Measurements from ENCODE around the gene MRPL49.

The MRPL49 gene

DNA sequence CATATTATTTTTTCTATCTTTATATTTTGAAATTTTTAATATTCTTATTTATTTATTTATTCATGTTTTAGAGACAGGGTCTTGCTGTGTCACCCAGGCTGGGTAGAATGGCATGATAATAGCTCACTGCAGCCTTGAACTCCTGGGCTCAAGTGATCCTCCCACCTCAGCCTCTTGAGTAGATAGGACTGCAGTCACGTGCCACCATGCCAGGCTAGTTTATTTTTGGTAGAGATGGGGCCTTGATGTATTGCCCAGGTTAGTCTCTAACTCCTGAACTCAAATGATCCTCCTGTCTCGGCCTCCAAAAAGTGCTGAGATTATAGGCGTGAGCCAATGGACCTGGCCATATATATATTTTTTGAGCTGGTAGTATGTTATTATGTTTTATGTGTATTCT is 45.5 kb downstream of the MRPL49 start:
- H3K14ac ChIP-seq (ENCODE audit: low read length): no peak overlapping the region
- H3K4me1 ChIP-seq (ENCODE audit: control insufficient read depth in 2 of 2, insufficient read depth in 1 of 2, low read depth in 1 of 2, low read length in 2 of 2): no peaks in the 10 kb centered on the region
- H3K27me3 ChIP-seq (ENCODE audit: control insufficient read depth in 3 of 3, insufficient read depth in 3 of 3, low read depth in 1 of 3, low read length in 3 of 3): no peaks in the 10 kb centered on the region
- no peak overlapping the region for H3K27ac ChIP-seq (replicated peaks; ENCODE audit: low read length)
- H3K9ac ChIP-seq (ENCODE audit: low read depth, low read length, poor library complexity): no peak overlapping the region
- no peak overlapping the region for H2AK5ac ChIP-seq (ENCODE audit: low read depth, low read length)
- H3K36me3 ChIP-seq (replicated peaks in 1 of 2; ENCODE audit: control insufficient read depth in 2 of 2, insufficient read depth in 2 of 2, low read length in 2 of 2): no peaks in the 10 kb centered on the region
- H2AFZ ChIP-seq (ENCODE audit: low read length): no peak overlapping the region
- H2BK15ac ChIP-seq (ENCODE audit: low read length): no peak overlapping the region
- no peak overlapping the region for H3K4ac ChIP-seq (ENCODE audit: low read length)
- no peak overlapping the region for H2BK5ac ChIP-seq (ENCODE audit: low read length)
- H4K91ac ChIP-seq (ENCODE audit: low read depth, low read length, poor library complexity): no peak overlapping the region
- no peak for DNase-seq (ENCODE audit: low spot score)
- H3K79me1 ChIP-seq (ENCODE audit: low read depth, low read length): no peaks in the 10 kb centered on the region
- H2BK12ac ChIP-seq (ENCODE audit: low read length): no peak overlapping the region
- H2BK120ac ChIP-seq (ENCODE audit: low read depth, low read length): no peak overlapping the region
- H3K23ac ChIP-seq (ENCODE audit: low read depth, low read length, poor library complexity): no peak overlapping the region
- WGBS, 2 donors (ENCODE audit: extremely low coverage in 2 of 2, insufficient read length in 2 of 2, insufficient replicate concordance in 1 of 2): no CpG with 5 or more reads among the region's 3 CpGs
- H4K8ac ChIP-seq (ENCODE audit: low read depth, low read length): no peak overlapping the region
- no peak overlapping the region for H3K4me2 ChIP-seq (ENCODE audit: insufficient read depth, low read length, poor library complexity, severe bottlenecking)
- H3K18ac ChIP-seq (ENCODE audit: low read length): no peak overlapping the region
- no peaks in the 10 kb centered on the region for H3K9me3 ChIP-seq (replicated peaks in 1 of 2; ENCODE audit: control insufficient read depth in 2 of 2, insufficient read depth in 1 of 2, low read depth in 1 of 2, low read length in 2 of 2)
- H3K4me3 ChIP-seq (ENCODE audit: low read length in 2 of 2): no peak overlapping the region

DNA sequence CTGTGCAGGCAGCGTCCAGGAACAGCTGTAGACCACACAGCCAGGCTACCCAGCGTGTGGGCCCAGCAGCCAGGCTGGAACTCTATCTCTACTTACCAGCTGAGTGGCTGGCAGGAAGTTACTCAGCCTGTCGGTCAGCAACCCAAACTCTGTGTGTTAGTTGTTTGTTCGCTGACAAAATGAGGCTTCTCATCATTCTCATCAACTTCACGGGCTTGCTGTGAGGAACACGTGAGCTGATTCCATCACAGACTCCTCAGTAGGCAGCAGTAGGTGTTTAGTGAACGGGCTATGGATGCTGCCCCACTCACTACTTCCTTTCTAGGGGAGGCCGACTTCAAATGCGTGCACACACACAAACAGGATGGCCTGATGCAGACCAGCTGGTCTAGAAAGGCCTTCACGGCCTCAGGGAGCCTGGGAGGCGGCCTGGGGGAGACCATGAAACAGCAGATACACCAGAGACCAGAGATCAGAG is 47.1 kb downstream of the MRPL49 start:
- no peak overlapping the region for H3K4ac ChIP-seq (ENCODE audit: low read length)
- H2AK5ac ChIP-seq (ENCODE audit: low read depth, low read length): no peak overlapping the region
- no peak overlapping the region for H4K8ac ChIP-seq (ENCODE audit: low read depth, low read length)
- H3K9ac ChIP-seq (ENCODE audit: low read depth, low read length, poor library complexity): no peak overlapping the region
- H4K91ac ChIP-seq (ENCODE audit: low read depth, low read length, poor library complexity): no peak overlapping the region
- DNase-seq (ENCODE audit: low spot score): no peak
- H3K4me2 ChIP-seq (ENCODE audit: insufficient read depth, low read length, poor library complexity, severe bottlenecking): no peak overlapping the region
- no CpG with 5 or more reads among the region's 11 CpGs for whole genome bisulfite sequencing, 2 donors (ENCODE audit: extremely low coverage in 2 of 2, insufficient read length in 2 of 2, insufficient replicate concordance in 1 of 2)
- H3K4me1 ChIP-seq (ENCODE audit: control insufficient read depth in 2 of 2, insufficient read depth in 1 of 2, low read depth in 1 of 2, low read length in 2 of 2): no peaks in the 10 kb centered on the region
- no peaks in the 10 kb centered on the region for H3K36me3 ChIP-seq (replicated peaks in 1 of 2; ENCODE audit: control insufficient read depth in 2 of 2, insufficient read depth in 2 of 2, low read length in 2 of 2)
- no peaks in the 10 kb centered on the region for H3K9me3 ChIP-seq (replicated peaks in 1 of 2; ENCODE audit: control insufficient read depth in 2 of 2, insufficient read depth in 1 of 2, low read depth in 1 of 2, low read length in 2 of 2)
- H2BK12ac ChIP-seq (ENCODE audit: low read length): no peak overlapping the region
- H3K79me1 ChIP-seq (ENCODE audit: low read depth, low read length): no peaks in the 10 kb centered on the region
- no peak overlapping the region for H3K18ac ChIP-seq (ENCODE audit: low read length)
- peak overlapping the region in 1 of 2 donors; percentile 35 for H3K4me3 ChIP-seq (ENCODE audit: low read length in 2 of 2)
- no peak overlapping the region for H3K27ac ChIP-seq (replicated peaks; ENCODE audit: low read length)
- H2BK120ac ChIP-seq (ENCODE audit: low read depth, low read length): no peak overlapping the region
- H3K14ac ChIP-seq (ENCODE audit: low read length): no peak overlapping the region
- H2BK15ac ChIP-seq (ENCODE audit: low read length): no peak overlapping the region
- no peak overlapping the region for H2BK5ac ChIP-seq (ENCODE audit: low read length)
- peak overlapping the region; percentile 82 for H2AFZ ChIP-seq (ENCODE audit: low read length)
- H3K23ac ChIP-seq (ENCODE audit: low read depth, low read length, poor library complexity): no peak overlapping the region
- H3K27me3 ChIP-seq (ENCODE audit: control insufficient read depth in 3 of 3, insufficient read depth in 3 of 3, low read depth in 1 of 3, low read length in 3 of 3): no peaks in the 10 kb centered on the region

GRCh38 chr11:65170058-65170534 is 48.0 kb downstream of the MRPL49 start, which contains the start of gene SPDYC:
Gene SPDYC, plus strand, starts transcription at chr11:65170233. Its CDS starts 1,125 bp downstream, at chr11:65171358.
- Histone ChIP-seq H3K36me3 (replicated peaks in 1 of 2; ENCODE audit: control insufficient read depth in 2 of 2, insufficient read depth in 2 of 2, low read length in 2 of 2) (no peaks in the 10 kb centered on the region), H4K8ac (ENCODE audit: low read depth, low read length) (no peak within 1 kb of the TSS), H3K14ac (ENCODE audit: low read length) (no peak within 1 kb of the TSS), H2BK12ac (ENCODE audit: low read length) (no peak within 1 kb of the TSS), H3K9me3 (replicated peaks in 1 of 2; ENCODE audit: control insufficient read depth in 2 of 2, insufficient read depth in 1 of 2, low read depth in 1 of 2, low read length in 2 of 2) (no peaks in the 10 kb centered on the region), H3K4me2 (ENCODE audit: insufficient read depth, low read length, poor library complexity, severe bottlenecking) (no peak within 1 kb of the TSS), H3K4ac (ENCODE audit: low read length) (no peak within 1 kb of the TSS), H2BK5ac (ENCODE audit: low read length) (no peak within 1 kb of the TSS), H3K18ac (ENCODE audit: low read length) (peak within 1 kb of the TSS; percentile 67), H3K4me1 (ENCODE audit: control insufficient read depth in 2 of 2, insufficient read depth in 1 of 2, low read depth in 1 of 2, low read length in 2 of 2) (no peaks in the 10 kb centered on the region), H3K9ac (ENCODE audit: low read depth, low read length, poor library complexity) (no peak within 1 kb of the TSS), H2BK15ac (ENCODE audit: low read length) (no peak within 1 kb of the TSS), H3K27ac (replicated peaks; ENCODE audit: low read length) (no peak within 1 kb of the TSS), H2AK5ac (ENCODE audit: low read depth, low read length) (no peak within 1 kb of the TSS), H2AFZ (ENCODE audit: low read length) (peak within 1 kb of the TSS; percentile 82), H3K4me3 (ENCODE audit: low read length in 2 of 2) (peak within 1 kb of the TSS in 1 of 2 donors; percentile 35), H3K79me1 (ENCODE audit: low read depth, low read length) (no peaks in the 10 kb centered on the region), H2BK120ac (ENCODE audit: low read depth, low read length) (no peak within 1 kb of the TSS), H4K91ac (ENCODE audit: low read depth, low read length, poor library complexity) (no peak within 1 kb of the TSS), H3K23ac (ENCODE audit: low read depth, low read length, poor library complexity) (peak within 1 kb of the TSS; percentile 34), H3K27me3 (ENCODE audit: control insufficient read depth in 3 of 3, insufficient read depth in 3 of 3, low read depth in 1 of 3, low read length in 3 of 3) (no peaks in the 10 kb centered on the region)
- no peak for DNase-seq (ENCODE audit: low spot score)
- no CpG with 5 or more reads among the region's 21 CpGs for WGBS, 2 donors (ENCODE audit: extremely low coverage in 2 of 2, insufficient read length in 2 of 2, insufficient replicate concordance in 1 of 2)

DNA sequence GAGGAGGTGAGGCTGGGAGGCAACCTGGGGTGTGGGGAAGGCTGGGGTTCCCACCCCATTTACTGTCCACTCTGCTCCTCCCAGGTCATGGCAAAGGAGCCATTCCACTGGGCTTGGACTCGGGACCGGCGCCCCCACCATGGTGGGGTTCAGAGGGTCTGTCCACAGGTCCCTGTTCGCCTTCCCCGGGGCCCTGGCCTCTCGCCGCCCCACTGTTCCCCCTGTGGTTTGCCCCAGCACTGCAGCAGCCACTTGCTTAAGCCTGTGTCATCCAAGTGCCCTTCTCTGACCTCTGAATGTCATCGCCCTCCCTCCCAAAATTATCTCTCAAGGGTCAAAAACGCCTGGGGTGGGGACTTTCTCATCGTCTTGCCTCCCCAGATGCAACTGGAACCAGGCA is 50.5 kb downstream of the MRPL49 start:
- Histone ChIP-seq H3K27ac (replicated peaks; ENCODE audit: low read length) (no peak overlapping the region), H3K4me1 (ENCODE audit: control insufficient read depth in 2 of 2, insufficient read depth in 1 of 2, low read depth in 1 of 2, low read length in 2 of 2) (no peaks in the 10 kb centered on the region), H3K18ac (ENCODE audit: low read length) (no peak overlapping the region), H3K36me3 (replicated peaks in 1 of 2; ENCODE audit: control insufficient read depth in 2 of 2, insufficient read depth in 2 of 2, low read length in 2 of 2) (no peaks in the 10 kb centered on the region), H2AFZ (ENCODE audit: low read length) (no peak overlapping the region), H2AK5ac (ENCODE audit: low read depth, low read length) (peak overlapping the region; percentile 8), H3K14ac (ENCODE audit: low read length) (no peak overlapping the region), H2BK5ac (ENCODE audit: low read length) (no peak overlapping the region), H4K91ac (ENCODE audit: low read depth, low read length, poor library complexity) (no peak overlapping the region), H3K79me1 (ENCODE audit: low read depth, low read length) (no peaks in the 10 kb centered on the region), H3K9ac (ENCODE audit: low read depth, low read length, poor library complexity) (no peak overlapping the region), H3K9me3 (replicated peaks in 1 of 2; ENCODE audit: control insufficient read depth in 2 of 2, insufficient read depth in 1 of 2, low read depth in 1 of 2, low read length in 2 of 2) (no peaks in the 10 kb centered on the region), H3K23ac (ENCODE audit: low read depth, low read length, poor library complexity) (no peak overlapping the region), H3K4ac (ENCODE audit: low read length) (no peak overlapping the region), H2BK12ac (ENCODE audit: low read length) (no peak overlapping the region), H3K27me3 (ENCODE audit: control insufficient read depth in 3 of 3, insufficient read depth in 3 of 3, low read depth in 1 of 3, low read length in 3 of 3) (no peaks in the 10 kb centered on the region), H2BK15ac (ENCODE audit: low read length) (peak overlapping the region; percentile 54), H3K4me2 (ENCODE audit: insufficient read depth, low read length, poor library complexity, severe bottlenecking) (no peak overlapping the region), H4K8ac (ENCODE audit: low read depth, low read length) (no peak overlapping the region), H3K4me3 (ENCODE audit: low read length in 2 of 2) (no peak overlapping the region), H2BK120ac (ENCODE audit: low read depth, low read length) (no peak overlapping the region)
- no CpG with 5 or more reads among the region's 10 CpGs for WGBS, 2 donors (ENCODE audit: extremely low coverage in 2 of 2, insufficient read length in 2 of 2, insufficient replicate concordance in 1 of 2)
- no peak for DNase-seq (ENCODE audit: low spot score)
